Measurements from ENCODE around the gene RGS13.
"Not testable (repeated sequence)": the region's sequence is repeated elsewhere in the genome, so short reads cannot be mapped to it uniquely, and the experiment has no call there.

Gene RGS13

DNA sequence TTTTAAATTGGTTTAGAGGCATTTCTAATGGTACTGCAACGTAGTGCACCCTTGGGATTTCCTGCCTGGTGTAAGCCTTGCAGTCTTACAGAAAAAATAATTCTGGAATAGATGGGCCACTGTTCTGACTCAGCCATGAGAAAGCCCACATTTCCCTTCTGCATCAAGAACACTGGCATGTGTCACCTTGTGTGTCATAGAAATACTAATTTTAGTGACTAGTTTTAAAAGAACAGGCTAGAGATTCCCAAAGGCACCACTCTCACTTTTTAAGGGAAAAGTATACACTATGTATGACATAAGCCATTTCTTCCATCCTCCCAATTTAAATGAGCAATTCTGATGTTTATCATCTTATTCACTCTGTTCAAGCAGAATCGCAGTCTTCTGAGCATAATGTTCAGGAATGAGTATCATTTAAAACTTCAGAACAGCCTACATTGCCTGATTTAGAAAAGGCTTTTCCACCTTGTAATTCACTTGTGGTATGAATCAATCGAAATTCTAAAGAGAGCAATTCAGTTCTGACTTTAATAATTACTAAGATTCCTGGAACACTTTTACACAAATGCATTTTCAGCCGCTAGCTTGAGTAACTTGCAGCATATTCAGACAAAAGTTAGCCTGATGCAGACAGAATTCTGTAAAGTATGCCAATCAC lies 18.8 kb downstream of the RGS13 start:
- H3K9me3 ChIP-seq (ENCODE audit: insufficient read depth, low read depth, low read length), result no peaks in the 10 kb centered on the region
- H3K36me3 ChIP-seq (ENCODE audit: insufficient read depth, low read depth, low read length), result no peaks in the 10 kb centered on the region
- H3K4me3 ChIP-seq (ENCODE audit: low read length), result no peak overlapping the region
- no peak overlapping the region for H3K27ac ChIP-seq (ENCODE audit: low read length)
- no peak overlapping the region for H3K9ac ChIP-seq (ENCODE audit: low read depth, low read length)
- H3K27me3 ChIP-seq (ENCODE audit: insufficient read depth, low read length), result no peaks in the 10 kb centered on the region
- no peaks in the 10 kb centered on the region for H3K4me1 ChIP-seq (ENCODE audit: insufficient read depth, low read length)

DNA sequence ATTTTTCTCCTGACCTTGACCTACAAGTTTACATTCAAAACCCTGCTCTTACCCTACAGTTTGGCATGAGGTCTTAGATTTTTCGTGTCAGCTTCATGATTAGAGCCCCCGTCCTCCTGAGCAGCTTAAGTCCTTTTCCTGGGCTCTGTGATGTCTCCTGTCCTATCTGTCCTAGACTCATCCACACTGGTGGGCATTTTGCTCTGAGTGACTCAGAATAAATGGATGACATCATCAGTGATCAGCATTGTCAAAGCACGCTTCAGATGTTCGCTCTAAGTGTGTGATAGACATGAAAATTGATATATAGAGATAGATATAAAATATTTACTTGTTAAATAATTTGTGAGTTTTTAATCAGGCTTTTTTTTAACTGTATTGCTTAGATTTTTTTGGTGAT lies 21.8 kb downstream of the RGS13 start:
- Histone ChIP-seq H3K27me3 (ENCODE audit: insufficient read depth, low read length) (no peaks in the 10 kb centered on the region), H3K36me3 (ENCODE audit: insufficient read depth, low read depth, low read length) (no peaks in the 10 kb centered on the region), H3K4me3 (ENCODE audit: low read length) (no peak overlapping the region), H3K9me3 (ENCODE audit: insufficient read depth, low read depth, low read length) (no peaks in the 10 kb centered on the region), H3K4me1 (ENCODE audit: insufficient read depth, low read length) (no peaks in the 10 kb centered on the region), H3K9ac (ENCODE audit: low read depth, low read length) (no peak overlapping the region), H3K27ac (ENCODE audit: low read length) (no peak overlapping the region)

DNA sequence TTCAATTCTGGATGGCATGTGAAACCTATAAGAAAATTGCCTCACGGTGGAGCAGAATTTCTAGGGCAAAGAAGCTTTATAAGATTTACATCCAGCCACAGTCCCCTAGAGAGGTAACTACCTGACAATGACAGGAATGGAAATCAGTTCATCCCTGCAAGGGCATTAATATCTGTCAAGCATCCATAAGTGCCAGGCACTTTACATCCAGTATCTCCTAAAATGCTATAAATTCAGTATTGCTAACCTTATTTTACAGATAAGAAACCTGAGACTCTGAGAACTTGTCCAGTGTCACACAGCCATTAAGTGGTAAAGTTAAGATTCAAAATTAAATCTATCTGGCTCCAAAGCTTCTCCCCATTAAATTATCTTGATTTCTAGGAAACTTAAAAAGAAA lies 22.3 kb downstream of the RGS13 start:
- H3K4me3 ChIP-seq (ENCODE audit: low read length), result no peak overlapping the region

DNA sequence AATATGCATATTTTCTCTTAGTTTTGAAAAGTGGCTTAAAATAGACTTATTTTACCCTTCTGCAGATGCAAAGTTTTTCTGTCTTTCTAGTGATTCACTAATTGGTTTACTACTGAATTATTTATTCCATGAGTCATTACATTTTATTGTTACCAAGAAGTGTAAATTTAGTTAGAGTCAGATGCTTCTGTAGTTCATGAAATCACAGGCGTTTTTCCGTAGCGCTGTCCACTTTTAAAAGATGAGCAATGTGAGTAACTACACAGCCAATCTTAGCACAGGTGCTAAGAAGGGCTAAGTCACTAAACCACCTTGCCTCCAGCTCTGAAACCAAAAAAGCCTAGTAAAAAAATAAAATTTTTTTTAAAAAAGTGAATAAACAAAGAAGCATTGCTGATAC lies 24.7 kb downstream of the RGS13 start:
- H3K36me3 ChIP-seq (ENCODE audit: insufficient read depth, low read depth, low read length), result no peaks in the 10 kb centered on the region
- H3K4me3 ChIP-seq (ENCODE audit: low read length), result no peak overlapping the region
- no peaks in the 10 kb centered on the region for H3K9me3 ChIP-seq (ENCODE audit: insufficient read depth, low read depth, low read length)
- no peaks in the 10 kb centered on the region for H3K4me1 ChIP-seq (ENCODE audit: insufficient read depth, low read length)
- H3K27ac ChIP-seq (ENCODE audit: low read length), result no peak overlapping the region
- no peaks in the 10 kb centered on the region for H3K27me3 ChIP-seq (ENCODE audit: insufficient read depth, low read length)
- H3K9ac ChIP-seq (ENCODE audit: low read depth, low read length), result no peak overlapping the region

More for the DNA sequence above, 22.3 kb downstream of the RGS13 start:
- no peaks in the 10 kb centered on the region for H3K4me1 ChIP-seq (ENCODE audit: insufficient read depth, low read length)
- H3K27ac ChIP-seq (ENCODE audit: low read length), result no peak overlapping the region
- H3K27me3 ChIP-seq (ENCODE audit: insufficient read depth, low read length), result no peaks in the 10 kb centered on the region
- H3K9me3 ChIP-seq (ENCODE audit: insufficient read depth, low read depth, low read length), result no peaks in the 10 kb centered on the region
- no peaks in the 10 kb centered on the region for H3K36me3 ChIP-seq (ENCODE audit: insufficient read depth, low read depth, low read length)
- no peak overlapping the region for H3K9ac ChIP-seq (ENCODE audit: low read depth, low read length)

DNA sequence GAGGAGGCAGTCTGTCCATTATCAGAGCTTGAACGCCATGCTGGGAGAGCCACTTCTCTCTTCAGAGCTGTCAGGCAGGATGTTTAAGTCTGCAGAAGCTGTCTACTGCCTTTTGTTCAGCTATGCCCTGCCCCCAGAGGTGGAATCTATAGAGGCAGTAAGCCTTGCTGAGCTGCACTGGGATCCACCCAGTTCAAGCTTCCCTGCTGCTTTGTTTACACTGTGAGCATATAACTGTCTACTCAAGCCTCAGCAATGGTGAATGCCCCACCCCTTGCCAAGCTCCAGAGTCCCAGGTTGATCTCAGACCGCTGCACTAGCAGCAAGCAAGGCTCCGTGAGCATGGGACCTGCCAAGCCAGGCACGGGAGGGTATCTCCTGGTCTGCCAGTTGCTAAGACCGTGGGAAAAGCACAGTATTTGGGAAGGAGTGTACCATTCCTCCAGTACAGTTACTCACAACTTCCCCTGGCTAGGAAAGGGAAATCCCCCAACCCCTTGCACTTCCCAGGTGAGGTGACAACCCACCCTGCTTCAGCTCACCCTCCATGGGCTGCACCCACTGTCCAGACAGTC lies 32.5 kb downstream of the RGS13 start:
- no peaks in the 10 kb centered on the region for H3K9me3 ChIP-seq (ENCODE audit: insufficient read depth, low read depth, low read length)
- no peaks in the 10 kb centered on the region for H3K27me3 ChIP-seq (ENCODE audit: insufficient read depth, low read length)
- H3K9ac ChIP-seq (ENCODE audit: low read depth, low read length), result no peak overlapping the region
- no peak overlapping the region for H3K27ac ChIP-seq (ENCODE audit: low read length)
- no peaks in the 10 kb centered on the region for H3K4me1 ChIP-seq (ENCODE audit: insufficient read depth, low read length)
- no peak overlapping the region for H3K4me3 ChIP-seq (ENCODE audit: low read length)
- no peaks in the 10 kb centered on the region for H3K36me3 ChIP-seq (ENCODE audit: insufficient read depth, low read depth, low read length)

DNA sequence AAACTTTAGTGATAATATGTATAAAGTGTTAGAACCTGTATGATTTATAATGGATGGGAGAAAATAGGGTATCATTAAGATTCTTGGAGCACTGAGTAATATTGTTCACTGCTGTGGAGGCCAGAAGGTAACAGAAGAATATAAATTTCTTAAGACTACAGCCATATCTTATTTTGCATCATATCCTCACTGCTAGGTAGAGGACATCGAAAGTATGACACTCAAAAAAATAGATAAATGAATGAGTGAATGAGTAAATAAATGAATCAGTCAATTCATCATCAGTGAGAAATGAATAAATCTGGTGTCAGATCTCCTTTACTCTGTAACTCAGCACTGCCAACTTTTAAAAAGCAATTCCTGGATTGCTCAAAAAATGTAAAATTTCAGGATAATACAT lies 33.2 kb downstream of the RGS13 start:
- H3K9me3 ChIP-seq (ENCODE audit: insufficient read depth, low read depth, low read length), result no peaks in the 10 kb centered on the region
- H3K27ac ChIP-seq (ENCODE audit: low read length), result no peak overlapping the region
- H3K4me1 ChIP-seq (ENCODE audit: insufficient read depth, low read length), result no peaks in the 10 kb centered on the region
- H3K36me3 ChIP-seq (ENCODE audit: insufficient read depth, low read depth, low read length), result no peaks in the 10 kb centered on the region
- no peak overlapping the region for H3K9ac ChIP-seq (ENCODE audit: low read depth, low read length)
- no peaks in the 10 kb centered on the region for H3K27me3 ChIP-seq (ENCODE audit: insufficient read depth, low read length)
- H3K4me3 ChIP-seq (ENCODE audit: low read length), result no peak overlapping the region

DNA sequence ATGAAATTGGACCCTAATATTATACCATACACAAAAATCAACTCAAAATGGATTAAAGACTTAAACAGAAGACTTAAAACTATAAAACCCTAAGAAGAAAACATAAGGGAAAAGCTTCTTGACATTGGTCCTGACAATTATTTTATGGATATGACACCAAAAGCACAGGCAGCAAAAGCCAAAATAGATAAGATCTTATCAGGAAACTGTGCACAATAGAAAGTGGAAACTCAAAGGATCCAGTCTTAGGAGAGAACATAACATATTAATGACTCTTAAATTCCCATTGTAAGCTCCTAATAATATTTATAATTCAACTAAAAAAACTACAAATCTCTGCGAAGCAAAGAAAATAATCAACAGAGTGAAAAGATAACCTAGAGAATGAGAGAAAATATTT lies 39.8 kb downstream of the RGS13 start:
- Histone ChIP-seq H3K4me3 (ENCODE audit: low read length) (no peak overlapping the region), H3K9ac (ENCODE audit: low read depth, low read length) (no peak overlapping the region), H3K36me3 (ENCODE audit: insufficient read depth, low read depth, low read length) (no peaks in the 10 kb centered on the region), H3K9me3 (ENCODE audit: insufficient read depth, low read depth, low read length) (no peaks in the 10 kb centered on the region), H3K27ac (ENCODE audit: low read length) (no peak overlapping the region), H3K27me3 (ENCODE audit: insufficient read depth, low read length) (no peaks in the 10 kb centered on the region), H3K4me1 (ENCODE audit: insufficient read depth, low read length) (no peaks in the 10 kb centered on the region)

DNA sequence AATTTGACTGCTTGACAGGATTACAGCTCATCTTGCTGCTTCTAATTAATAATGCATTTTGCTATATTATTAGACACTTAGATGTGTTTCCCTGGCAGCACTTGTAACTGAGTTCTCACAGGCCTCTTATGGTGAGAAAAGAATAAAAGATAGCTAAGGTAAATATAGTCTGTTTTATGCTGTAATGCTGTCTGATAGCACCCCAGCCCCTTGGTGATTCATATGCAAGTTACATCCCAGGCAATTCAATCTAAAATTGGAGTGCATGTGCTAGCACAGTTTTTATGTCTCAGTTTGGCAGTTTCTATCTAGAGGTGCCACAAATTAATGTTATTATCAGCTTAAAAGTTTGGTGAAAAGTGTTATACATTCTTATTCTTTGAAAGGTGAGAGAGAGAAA lies 42.2 kb downstream of the RGS13 start:
- Histone ChIP-seq H3K9me3 (ENCODE audit: insufficient read depth, low read depth, low read length) (no peaks in the 10 kb centered on the region), H3K27me3 (ENCODE audit: insufficient read depth, low read length) (no peaks in the 10 kb centered on the region), H3K4me3 (ENCODE audit: low read length) (no peak overlapping the region), H3K27ac (ENCODE audit: low read length) (no peak overlapping the region), H3K4me1 (ENCODE audit: insufficient read depth, low read length) (no peaks in the 10 kb centered on the region), H3K36me3 (ENCODE audit: insufficient read depth, low read depth, low read length) (no peaks in the 10 kb centered on the region), H3K9ac (ENCODE audit: low read depth, low read length) (no peak overlapping the region)

DNA sequence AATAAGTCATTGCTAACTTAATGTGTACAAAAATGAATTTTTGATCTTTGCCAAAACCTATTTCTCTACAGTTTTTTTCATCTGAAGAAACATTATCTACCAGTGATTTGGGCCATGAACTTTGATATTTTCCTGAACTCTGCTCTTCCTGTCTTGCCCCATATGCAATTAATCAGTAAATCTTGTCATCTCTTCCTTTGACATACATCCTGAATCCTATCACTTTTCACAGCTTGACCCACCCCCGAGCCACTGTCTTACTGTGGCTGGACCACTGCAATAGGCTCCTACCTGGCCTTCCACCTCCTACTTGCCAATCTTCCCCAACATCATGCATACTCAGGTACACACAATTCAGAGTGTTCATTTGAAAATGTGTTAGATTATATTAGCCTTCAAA lies 46.4 kb downstream of the RGS13 start:
- no peaks in the 10 kb centered on the region for H3K27me3 ChIP-seq (ENCODE audit: insufficient read depth, low read length)
- no peaks in the 10 kb centered on the region for H3K4me1 ChIP-seq (ENCODE audit: insufficient read depth, low read length)
- H3K4me3 ChIP-seq (ENCODE audit: low read length), result no peak overlapping the region
- no peaks in the 10 kb centered on the region; the same call in 1 of the 2 replicates for H3K9me3 ChIP-seq (ENCODE audit: insufficient read depth, low read depth, low read length)
- H3K27ac ChIP-seq (ENCODE audit: low read length), result no peak overlapping the region
- H3K36me3 ChIP-seq (ENCODE audit: insufficient read depth, low read depth, low read length), result no peaks in the 10 kb centered on the region
- H3K9ac ChIP-seq (ENCODE audit: low read depth, low read length), result no peak overlapping the region

DNA sequence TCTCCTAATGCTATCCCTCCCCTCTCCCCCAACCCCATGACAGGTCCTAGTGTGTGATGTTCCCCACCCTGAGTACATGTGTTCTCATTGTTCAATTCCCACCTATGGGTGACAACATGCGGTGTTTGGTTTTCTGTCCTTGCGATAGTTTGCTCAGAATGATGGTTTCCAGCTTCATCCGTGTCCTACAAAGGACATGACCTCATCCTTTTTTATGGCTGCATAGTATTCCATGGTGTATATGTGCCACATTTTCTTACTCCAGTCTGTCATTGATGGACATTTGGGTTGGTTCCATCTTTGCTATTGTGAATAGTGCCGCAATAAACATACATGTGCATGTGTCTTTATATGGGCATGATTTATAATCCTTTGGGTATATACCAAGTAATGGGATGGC lies 47.1 kb downstream of the RGS13 start:
- H3K27ac ChIP-seq (ENCODE audit: low read length); H3K9me3 ChIP-seq (ENCODE audit: insufficient read depth, low read depth, low read length); H3K27me3 ChIP-seq (ENCODE audit: insufficient read depth, low read length); H3K4me1 ChIP-seq (ENCODE audit: insufficient read depth, low read length); H3K36me3 ChIP-seq (ENCODE audit: insufficient read depth, low read depth, low read length); H3K4me3 ChIP-seq (ENCODE audit: low read length); H3K9ac ChIP-seq (ENCODE audit: low read depth, low read length): not testable (repeated sequence)

DNA sequence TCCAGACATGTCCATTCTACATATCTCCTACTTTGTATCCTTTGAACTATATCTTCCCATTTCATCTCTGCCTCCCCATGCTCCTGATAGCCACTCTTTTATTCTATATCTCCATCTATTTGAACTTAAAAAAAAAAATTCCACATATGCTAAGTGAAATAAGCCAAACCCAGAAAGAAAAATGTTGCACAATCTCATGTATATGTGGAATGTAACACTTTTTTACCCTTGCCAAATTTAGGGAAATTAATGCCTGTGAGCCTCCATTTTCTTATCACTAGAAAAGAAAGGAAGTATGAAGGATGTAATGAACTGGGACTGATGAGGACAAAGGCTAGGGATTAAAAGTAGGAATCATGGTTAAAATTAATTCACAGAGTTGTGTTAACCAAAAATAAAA lies 53.5 kb downstream of the RGS13 start:
- Histone ChIP-seq H3K9me3 (ENCODE audit: insufficient read depth, low read depth, low read length) (peaks cover 15% of the 10 kb centered on the region), H3K9ac (ENCODE audit: low read depth, low read length) (no peak overlapping the region), H3K4me1 (ENCODE audit: insufficient read depth, low read length) (peaks cover 5% of the 10 kb centered on the region; the same call in 1 of the 2 replicates), H3K27ac (ENCODE audit: low read length) (no peak overlapping the region), H3K36me3 (ENCODE audit: insufficient read depth, low read depth, low read length) (no peaks in the 10 kb centered on the region), H3K4me3 (ENCODE audit: low read length) (no peak overlapping the region), H3K27me3 (ENCODE audit: insufficient read depth, low read length) (no peaks in the 10 kb centered on the region)

DNA sequence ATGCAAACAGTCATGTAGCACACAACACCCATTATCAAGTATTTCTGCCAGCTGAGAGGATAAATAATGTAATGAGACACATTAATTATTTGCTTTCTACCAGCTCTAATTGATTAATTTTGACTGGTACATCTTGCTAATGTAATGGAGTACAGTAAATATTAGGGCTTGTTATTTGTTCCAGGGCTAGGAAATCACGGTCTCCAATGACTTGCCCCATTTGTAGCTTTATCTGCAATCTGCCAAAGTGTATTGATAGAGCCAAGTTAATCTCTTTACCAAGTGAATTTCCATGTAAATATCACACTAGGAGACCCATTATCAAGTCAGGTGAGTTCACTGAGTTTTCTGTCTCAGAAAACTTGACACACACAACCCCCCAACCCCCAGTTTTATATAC lies 55.1 kb downstream of the RGS13 start:
- no peak overlapping the region for H3K9ac ChIP-seq (ENCODE audit: low read depth, low read length)
- no peak overlapping the region for H3K27ac ChIP-seq (ENCODE audit: low read length)
- peaks cover 5% of the 10 kb centered on the region; the same call in 1 of the 2 replicates for H3K4me1 ChIP-seq (ENCODE audit: insufficient read depth, low read length)
- H3K27me3 ChIP-seq (ENCODE audit: insufficient read depth, low read length), result no peaks in the 10 kb centered on the region
- no peaks in the 10 kb centered on the region for H3K36me3 ChIP-seq (ENCODE audit: insufficient read depth, low read depth, low read length)
- H3K4me3 ChIP-seq (ENCODE audit: low read length), result peak overlapping the region; percentile 45; the same call in 1 of the 2 replicates
- H3K9me3 ChIP-seq (ENCODE audit: insufficient read depth, low read depth, low read length), result peaks cover 15% of the 10 kb centered on the region

Measured in iPS-20b (cell line).